Activated CD4-positive, alpha-beta memory T cell treated with anti-CD3 and anti-CD28 coated beads, Interleukin-2, amount 10 ng/mL, durations not matched to agents 7 days and 5 days (primary cell): ENCODE measurements around the gene ZC3H18. TPM values are rescaled to one million over a fixed set of nuclear protein-coding genes. Genes with fewer than 3 reads are reported as not detected.
"Not testable (repeated sequence)": the region's sequence is repeated elsewhere in the genome, so short reads cannot be mapped to it uniquely, and the experiment has no call there.

Experiments
- CTCF ChIA-PET: fragments of 350-600 bp; sonication (Branson Sonifier 250); formaldehyde crosslinking; loops from one replicate; lab custom pipeline; 2021; ENCODE audit warnings: antibody characterized with exemption, inconsistent platforms; lab: Charles Lee
- POLR2A ChIA-PET: fragments of 350-600 bp; sonication (Branson Sonifier 250); formaldehyde crosslinking; loops from one replicate; lab custom pipeline; 2021; ENCODE audit warnings: antibody characterized with exemption; lab: Charles Lee
- DNase-seq: peaks from one replicate; pipeline ENCODE4 v3.0.0-alpha.2; 2020
- H3K27ac Mint-ChIP-seq: one replicate; pipeline ENCODE4 v1.8.0; 2021; ENCODE audit warnings: mild to moderate bottlenecking, mixed read lengths
- H3K27me3 Mint-ChIP-seq: one replicate; pipeline ENCODE4 v1.8.0; 2021; ENCODE audit warnings: mixed read lengths
- H3K36me3 Mint-ChIP-seq: one replicate; pipeline ENCODE4 v1.8.0; 2021; ENCODE audit warnings: low read depth, mixed read lengths
- H3K4me1 Mint-ChIP-seq: one replicate; pipeline ENCODE4 v1.8.0; 2021; ENCODE audit warnings: mixed read lengths
- H3K4me3 Mint-ChIP-seq: one replicate; pipeline ENCODE4 v1.8.0; 2021; ENCODE audit warnings: mild to moderate bottlenecking, mixed read lengths
- H3K9me3 Mint-ChIP-seq: one replicate; pipeline ENCODE4 v1.8.0; 2021; ENCODE audit warnings: mixed read lengths
- total RNA-seq, 2 experiments: library from RNA; stranded (reverse); gene quantifications; one replicate each; pipeline ENCODE4 v1.2.3, GENCODE V29; 2021

Gene ZC3H18
- total RNA-seq, 2 experiments from 2014 or later, result 75.9 to 78.6 TPM

DNA sequence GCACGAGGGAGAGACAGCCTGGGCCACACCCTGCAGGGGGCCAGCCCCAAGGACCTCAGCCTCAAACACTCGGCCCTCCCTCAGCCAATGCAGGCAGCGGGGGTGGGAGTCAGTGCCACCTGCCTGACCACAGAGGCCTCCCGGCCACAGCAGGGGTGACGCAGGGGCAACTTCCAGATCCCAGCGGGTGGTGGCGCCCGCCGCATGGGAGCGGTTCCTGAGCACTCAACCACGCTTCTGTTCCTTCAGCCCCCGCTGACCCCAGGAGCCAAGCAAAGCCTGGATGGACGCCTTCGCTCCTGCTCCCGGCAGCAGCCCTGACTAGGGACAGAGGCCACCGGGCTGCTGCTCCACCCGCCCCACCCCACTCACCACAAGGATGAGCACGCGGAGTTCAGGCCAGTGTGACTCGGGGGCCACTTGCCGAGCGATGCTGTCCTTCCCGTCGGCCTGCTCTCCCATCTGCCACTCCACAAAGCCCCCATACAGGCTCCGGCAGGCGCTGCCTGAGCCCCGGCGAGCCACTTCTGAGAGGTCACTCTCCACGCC is 85.6 kb downstream of the ZC3H18 start:
- H3K9me3 Mint-ChIP-seq, result no peaks in the 10 kb centered on the region
- DNase-seq, result no peak
- H3K4me1 Mint-ChIP-seq, result peaks cover 21% of the 10 kb centered on the region
- H3K27ac Mint-ChIP-seq, result no peak overlapping the region
- POLR2A ChIA-PET, result no interaction called here
- no peak overlapping the region for H3K4me3 Mint-ChIP-seq
- CTCF ChIA-PET, result no interaction called here
- H3K36me3 Mint-ChIP-seq, result peaks cover 30% of the 10 kb centered on the region
- no peaks in the 10 kb centered on the region for H3K27me3 Mint-ChIP-seq

DNA sequence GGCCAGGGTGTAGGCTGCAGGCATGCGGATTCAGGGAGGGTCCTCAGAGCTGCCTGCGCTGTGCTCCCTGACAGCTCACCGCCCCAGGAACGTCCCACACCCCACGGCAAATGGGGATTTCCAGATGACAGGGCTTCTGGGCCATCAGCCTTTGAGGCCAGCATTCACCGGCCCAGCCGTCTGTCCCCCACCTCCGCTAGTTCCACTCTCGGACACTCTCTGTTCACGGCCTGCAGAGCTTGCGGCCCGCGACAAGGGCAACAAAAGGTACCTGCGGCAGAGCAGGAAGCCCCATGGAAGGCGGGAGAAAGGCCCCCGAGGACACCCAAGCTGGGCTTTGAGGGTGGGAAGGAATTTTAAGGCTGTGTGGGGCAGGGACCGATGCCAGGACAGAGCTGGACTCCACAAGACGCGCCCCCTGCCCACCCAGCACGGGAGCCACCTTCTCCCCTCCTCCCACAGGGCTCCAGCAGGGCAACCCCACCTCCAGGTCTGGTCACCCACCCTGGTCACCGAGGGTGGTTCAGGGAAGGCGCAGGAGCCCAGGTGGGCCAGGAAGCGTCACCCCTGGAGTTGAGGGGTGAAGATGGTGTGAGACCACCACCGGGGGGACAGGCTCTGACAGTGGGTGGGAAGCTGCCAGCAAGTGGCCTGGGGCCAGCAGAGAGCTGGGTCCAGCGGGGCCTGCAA is 86.2 kb downstream of the ZC3H18 start:
- H3K9me3 Mint-ChIP-seq, result no peaks in the 10 kb centered on the region
- ChIA-PET CTCF (no interaction called here), POLR2A (no interaction called here)
- H3K4me1 Mint-ChIP-seq, result peaks cover 22% of the 10 kb centered on the region
- no peak for DNase-seq
- no peak overlapping the region for H3K27ac Mint-ChIP-seq
- H3K27me3 Mint-ChIP-seq, result no peaks in the 10 kb centered on the region
- no peak overlapping the region for H3K4me3 Mint-ChIP-seq
- H3K36me3 Mint-ChIP-seq, result peaks cover 30% of the 10 kb centered on the region

DNA sequence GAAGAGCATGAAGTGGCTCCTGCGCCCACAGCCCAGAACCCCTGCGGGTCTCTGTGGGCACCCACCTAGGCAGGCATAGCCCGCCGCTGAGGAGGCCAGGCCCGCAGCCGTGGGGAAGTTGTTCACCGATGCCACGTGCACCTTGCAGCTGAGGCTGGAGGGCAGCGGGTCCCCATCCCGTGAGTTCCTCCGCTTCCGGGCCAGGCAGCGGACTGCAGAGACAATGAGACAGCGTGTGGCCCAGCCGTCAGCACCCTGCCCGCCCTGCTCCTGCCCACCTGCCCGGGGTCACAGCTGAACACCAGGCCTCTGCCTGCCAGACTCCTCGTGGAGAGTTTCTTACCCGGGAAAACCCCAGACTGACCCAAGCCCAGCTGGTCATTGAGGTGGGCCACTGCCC is 87.2 kb downstream of the ZC3H18 start:
- H3K36me3 Mint-ChIP-seq, result peaks cover 31% of the 10 kb centered on the region
- H3K9me3 Mint-ChIP-seq, result no peaks in the 10 kb centered on the region
- ChIA-PET CTCF (no interaction called here), POLR2A (no interaction called here)
- H3K4me3 Mint-ChIP-seq, result no peak overlapping the region
- H3K27me3 Mint-ChIP-seq, result no peaks in the 10 kb centered on the region
- peaks cover 21% of the 10 kb centered on the region for H3K4me1 Mint-ChIP-seq
- no peak overlapping the region for H3K27ac Mint-ChIP-seq
- no peak for DNase-seq

DNA sequence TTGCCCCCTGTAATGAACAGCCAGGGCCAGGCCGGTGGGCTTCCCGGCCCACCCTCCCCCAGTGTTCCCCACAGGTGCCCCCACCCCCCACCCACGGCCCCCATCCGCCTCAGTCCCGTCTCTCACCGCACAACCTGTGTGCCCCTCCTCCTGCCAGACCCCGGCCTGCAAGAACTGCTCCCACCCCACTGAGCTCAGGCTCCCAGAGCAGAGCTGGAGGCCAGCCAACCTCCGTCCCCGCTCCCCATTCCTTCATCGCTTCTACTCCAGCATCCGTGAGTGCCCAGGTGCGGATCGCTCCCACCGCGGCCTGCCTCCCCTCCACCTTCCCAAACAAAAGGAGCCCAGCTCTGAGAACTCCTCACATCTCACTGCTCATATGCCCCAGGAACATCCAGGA is 88.5 kb downstream of the ZC3H18 start:
- ChIA-PET POLR2A (no interaction called here), CTCF (no interaction called here)
- H3K27ac Mint-ChIP-seq, result no peak overlapping the region
- H3K9me3 Mint-ChIP-seq, result no peaks in the 10 kb centered on the region
- peaks cover 26% of the 10 kb centered on the region for H3K36me3 Mint-ChIP-seq
- peaks cover 18% of the 10 kb centered on the region for H3K4me1 Mint-ChIP-seq
- H3K27me3 Mint-ChIP-seq, result no peaks in the 10 kb centered on the region
- no peak for DNase-seq
- no peak overlapping the region for H3K4me3 Mint-ChIP-seq

DNA sequence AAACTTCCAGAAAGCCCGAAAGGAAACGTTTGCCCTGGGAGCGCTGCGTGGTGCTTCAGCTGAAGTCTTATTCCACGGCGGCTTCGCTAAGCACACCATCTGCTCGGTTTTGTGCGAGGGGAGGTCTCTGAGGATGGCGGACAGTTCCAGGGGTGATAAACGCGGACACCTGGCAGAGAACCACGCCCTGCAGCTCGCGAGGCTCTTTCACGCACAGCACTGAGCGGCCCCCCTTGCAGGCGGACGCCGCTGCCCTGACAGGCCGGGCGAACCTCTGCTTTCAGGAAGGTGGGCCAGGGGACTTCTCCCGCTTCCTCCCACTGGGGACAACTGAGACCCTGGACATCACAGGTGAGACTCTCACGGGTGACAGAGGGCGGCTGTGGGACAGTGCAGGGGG is 89.0 kb downstream of the ZC3H18 start:
- POLR2A ChIA-PET, result no interaction called here
- H3K36me3 Mint-ChIP-seq, result peaks cover 24% of the 10 kb centered on the region
- no peaks in the 10 kb centered on the region for H3K9me3 Mint-ChIP-seq
- H3K27me3 Mint-ChIP-seq, result no peaks in the 10 kb centered on the region
- CTCF ChIA-PET, result interaction anchor here (1.0 kb wide), 1 partner anchor 78 kb away, joined by 3 read pairs; no protein-coding TSS in a partner anchor
- no peak overlapping the region for H3K4me3 Mint-ChIP-seq
- no peak overlapping the region for H3K27ac Mint-ChIP-seq
- DNase-seq, result no peak
- H3K4me1 Mint-ChIP-seq, result peaks cover 21% of the 10 kb centered on the region

DNA sequence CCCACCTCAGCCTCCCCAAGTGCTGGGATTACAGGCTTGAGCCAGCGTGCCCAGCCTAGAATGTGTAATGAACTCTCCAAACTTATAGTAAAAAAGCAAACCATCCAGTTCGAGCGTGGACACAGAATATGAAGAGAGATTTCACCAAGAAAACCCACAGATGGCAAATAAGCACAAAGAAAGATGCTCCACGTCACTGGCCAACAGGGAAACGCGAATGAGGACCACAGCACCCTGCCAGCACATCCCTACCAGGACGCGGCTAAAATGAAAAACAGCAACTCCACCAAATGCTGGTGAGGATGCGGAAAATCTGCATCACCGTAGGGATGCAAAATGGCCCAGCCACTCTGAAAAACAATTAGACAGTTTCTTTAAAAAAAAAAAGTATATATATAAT is 91.3 kb downstream of the ZC3H18 start:
- peaks cover 25% of the 10 kb centered on the region for H3K4me1 Mint-ChIP-seq
- H3K9me3 Mint-ChIP-seq, result no peaks in the 10 kb centered on the region
- CTCF ChIA-PET, result no interaction called here
- H3K27me3 Mint-ChIP-seq, result no peaks in the 10 kb centered on the region
- no peak overlapping the region for H3K27ac Mint-ChIP-seq
- DNase-seq, result no peak
- H3K36me3 Mint-ChIP-seq, result peaks cover 18% of the 10 kb centered on the region
- POLR2A ChIA-PET, result no interaction called here
- H3K4me3 Mint-ChIP-seq, result peak overlapping the region; percentile 36

DNA sequence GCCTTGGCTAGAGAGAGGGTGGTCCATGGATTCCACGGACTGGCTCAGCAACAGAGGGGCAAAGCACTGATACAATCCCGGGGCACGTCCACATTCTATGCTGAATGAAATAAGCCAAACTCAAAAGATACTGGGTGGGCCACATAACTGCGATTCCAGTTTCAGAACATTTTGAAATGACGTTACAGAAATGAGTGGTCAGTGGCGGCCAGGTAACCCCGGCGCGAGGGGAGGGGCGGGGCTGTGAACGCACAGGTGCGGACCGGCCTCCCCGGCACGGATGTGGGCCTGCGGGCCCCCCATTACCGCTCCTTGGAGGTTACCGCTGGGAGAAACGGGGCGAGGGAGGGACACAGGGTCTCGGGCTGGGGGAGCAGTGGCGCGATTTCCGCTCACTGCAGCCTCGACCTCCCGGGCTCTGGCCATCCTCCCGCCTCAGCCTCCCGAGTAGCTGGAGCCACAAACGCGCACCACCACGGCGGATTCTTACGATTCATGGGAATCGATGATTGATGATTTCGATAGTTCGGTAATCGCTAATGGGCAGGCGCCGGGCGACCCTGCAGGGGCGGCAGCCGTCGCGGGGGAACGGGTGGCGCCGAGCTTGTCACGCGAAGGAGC is 92.1 kb downstream of the ZC3H18 start:
- DNase-seq, result peak; percentile 38
- POLR2A ChIA-PET, result interaction anchor here (0.7 to 2.5 kb wide), 10 partner anchors 10 to 150 kb away, joined by 3 to 18 read pairs (median 4); partner anchors contain the start of gene APRT
- CTCF ChIA-PET, result interaction anchor here (1.0 kb wide), 1 partner anchor 9 kb away, joined by 4 read pairs; no protein-coding TSS in a partner anchor
- peak overlapping the region; percentile 91 for H3K4me3 Mint-ChIP-seq
- H3K9me3 Mint-ChIP-seq, result no peaks in the 10 kb centered on the region
- H3K4me1 Mint-ChIP-seq, result peaks cover 25% of the 10 kb centered on the region
- peaks cover 19% of the 10 kb centered on the region for H3K36me3 Mint-ChIP-seq
- no peaks in the 10 kb centered on the region for H3K27me3 Mint-ChIP-seq
- peak overlapping the region; percentile 78 for H3K27ac Mint-ChIP-seq

DNA sequence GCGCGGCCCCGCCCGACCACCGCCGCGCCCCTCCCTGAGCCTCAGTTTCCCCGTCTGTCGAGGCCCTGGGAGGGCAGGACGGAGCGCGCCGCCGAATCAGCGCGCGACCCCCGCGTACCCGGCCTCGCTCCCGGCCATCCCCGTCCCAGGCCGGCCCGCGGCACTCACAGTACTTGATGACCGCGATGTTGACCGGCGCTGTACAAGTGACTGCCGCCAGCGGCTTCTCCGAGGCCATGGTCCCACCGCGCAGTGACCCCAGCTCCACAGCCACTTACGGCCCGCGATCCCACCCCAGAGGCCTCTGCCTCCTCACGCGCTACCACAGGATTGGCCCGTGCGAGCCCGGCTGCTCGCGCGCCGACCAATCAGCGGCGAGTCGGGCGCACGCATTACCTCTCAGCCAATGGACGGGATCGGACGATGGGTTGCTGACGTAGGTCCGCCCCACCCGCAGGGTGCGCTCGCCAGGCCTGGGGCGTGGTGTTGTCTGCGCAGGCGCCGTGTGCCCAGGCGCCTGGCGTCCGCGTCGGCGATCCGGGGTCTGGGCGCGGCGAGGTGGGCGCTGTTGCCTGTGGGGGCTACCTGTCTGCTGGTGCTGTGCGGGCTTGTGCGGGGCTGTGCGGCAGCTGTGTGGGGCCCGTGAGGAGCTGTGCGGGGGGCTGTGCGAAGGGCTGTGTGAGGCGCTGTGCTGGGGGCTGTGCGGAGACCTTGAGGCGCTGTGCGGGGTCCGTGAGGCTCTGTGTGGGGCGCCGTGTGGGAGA is 92.8 kb downstream of the ZC3H18 start, which contains the start of gene MVD:
Gene MVD (minus strand): TSS at position 249 of the 764 bp plus-strand sequence. CDS start 11 bp downstream, at position 238.
- H3K9me3 Mint-ChIP-seq, result no peaks in the 10 kb centered on the region
- H3K36me3 Mint-ChIP-seq, result peaks cover 20% of the 10 kb centered on the region
- ChIA-PET CTCF (interaction anchor here (1.0 kb wide), 1 partner anchor 9 kb away, joined by 4 read pairs; no protein-coding TSS in a partner anchor), POLR2A (interaction anchor here (0.7 to 2.5 kb wide), 12 partner anchors 9 to 149 kb away, joined by 3 to 18 read pairs (median 4); partner anchors contain the start of genes APRT and CYBA)
- H3K27ac Mint-ChIP-seq, result peak within 1 kb of the TSS; percentile 86
- peak within 1 kb of the TSS; percentile 91 for H3K4me3 Mint-ChIP-seq
- peak; percentile 97 for DNase-seq
- H3K4me1 Mint-ChIP-seq, result peaks cover 25% of the 10 kb centered on the region
- H3K27me3 Mint-ChIP-seq, result no peaks in the 10 kb centered on the region

DNA sequence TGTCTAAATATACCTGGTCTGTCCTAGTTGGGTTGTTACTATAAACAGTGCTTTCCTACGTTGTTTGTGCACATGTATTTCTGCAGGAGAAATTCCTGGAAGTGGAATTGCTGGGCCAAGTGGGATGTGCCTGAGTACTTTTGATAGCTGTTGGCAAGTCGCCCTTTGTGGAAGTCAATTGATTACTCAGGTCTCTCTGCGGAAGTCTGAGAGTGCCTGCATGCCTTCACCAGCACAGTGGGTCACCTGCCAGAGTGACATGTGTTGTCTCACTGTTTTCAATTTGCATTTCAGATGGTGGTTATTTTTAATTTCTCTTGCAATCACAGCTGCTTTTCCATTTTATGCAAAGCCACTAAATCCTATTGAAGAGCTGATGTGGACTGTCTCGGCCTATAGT is 94.9 kb downstream of the ZC3H18 start:
- peaks cover 20% of the 10 kb centered on the region for H3K36me3 Mint-ChIP-seq
- no peaks in the 10 kb centered on the region for H3K27me3 Mint-ChIP-seq
- H3K4me3 Mint-ChIP-seq, result peak overlapping the region; percentile 50
- peaks cover 23% of the 10 kb centered on the region for H3K4me1 Mint-ChIP-seq
- no peaks in the 10 kb centered on the region for H3K9me3 Mint-ChIP-seq
- no peak overlapping the region for H3K27ac Mint-ChIP-seq
- no peak for DNase-seq
- ChIA-PET POLR2A (interaction anchor here (0.9 to 1.1 kb wide), 3 partner anchors 39 to 145 kb away, joined by 3 to 4 read pairs (median 3); no protein-coding TSS in a partner anchor), CTCF (interaction anchor here (1.4 kb wide), 1 partner anchor 20 kb away, joined by 4 read pairs; no protein-coding TSS in a partner anchor)

DNA sequence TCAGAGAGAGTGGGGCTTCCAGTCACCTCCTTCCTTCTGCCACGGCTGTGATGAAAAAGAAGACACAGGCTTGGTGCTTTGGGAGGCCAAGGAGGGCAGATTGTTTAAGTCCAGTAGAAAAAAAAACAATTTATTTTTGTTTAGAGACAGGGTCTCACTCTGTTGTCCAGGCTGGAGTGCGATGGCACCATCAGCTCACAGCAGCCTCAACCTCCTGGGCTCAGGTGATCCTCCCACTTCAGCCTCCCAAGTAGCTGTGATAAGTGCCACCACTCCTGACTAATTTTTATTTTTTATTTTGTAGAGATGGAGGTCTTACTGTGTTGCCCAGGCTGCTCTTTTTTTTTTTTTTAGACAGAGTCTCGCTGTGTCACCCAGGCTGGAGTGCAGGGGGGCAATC is 95.4 kb downstream of the ZC3H18 start:
- DNase-seq, result no peak
- no peak overlapping the region for H3K27ac Mint-ChIP-seq
- H3K4me3 Mint-ChIP-seq, result no peak overlapping the region
- peaks cover 22% of the 10 kb centered on the region for H3K4me1 Mint-ChIP-seq
- H3K9me3 Mint-ChIP-seq, result no peaks in the 10 kb centered on the region
- H3K27me3 Mint-ChIP-seq, result no peaks in the 10 kb centered on the region
- H3K36me3 Mint-ChIP-seq, result peaks cover 18% of the 10 kb centered on the region
- CTCF ChIA-PET, result interaction anchor here (1.4 kb wide), 1 partner anchor 20 kb away, joined by 4 read pairs; no protein-coding TSS in a partner anchor
- POLR2A ChIA-PET, result interaction anchor here (0.9 kb wide), 1 partner anchor 145 kb away, joined by 4 read pairs; no protein-coding TSS in a partner anchor

DNA sequence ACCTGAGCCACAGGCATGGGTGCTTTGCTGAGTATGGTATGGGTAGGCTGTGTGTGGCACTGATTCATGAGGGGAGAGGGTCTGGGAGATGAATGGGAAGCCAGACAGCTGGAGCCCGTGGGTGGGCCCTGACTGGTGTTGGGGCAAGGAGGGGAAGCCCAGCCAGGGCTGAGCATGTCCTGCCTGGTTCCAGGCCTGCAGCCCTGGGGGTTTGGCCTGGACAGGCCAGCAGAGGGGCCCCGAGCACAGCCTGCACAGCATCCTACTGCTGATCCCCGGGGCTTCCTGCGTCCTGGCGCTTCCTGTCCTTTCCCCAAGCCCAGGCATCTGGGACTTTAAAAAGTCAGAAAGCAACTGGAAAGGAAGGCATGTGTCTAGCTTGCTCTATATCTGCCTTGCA is 97.3 kb downstream of the ZC3H18 start:
- H3K9me3 Mint-ChIP-seq, result no peaks in the 10 kb centered on the region
- peaks cover 10% of the 10 kb centered on the region for H3K4me1 Mint-ChIP-seq
- ChIA-PET POLR2A (no interaction called here), CTCF (interaction anchor here (1.0 kb wide), 1 partner anchor 31 kb away, joined by 3 read pairs; no protein-coding TSS in a partner anchor)
- no peak for DNase-seq
- H3K36me3 Mint-ChIP-seq, result peaks cover 14% of the 10 kb centered on the region
- no peaks in the 10 kb centered on the region for H3K27me3 Mint-ChIP-seq
- H3K4me3 Mint-ChIP-seq, result no peak overlapping the region
- no peak overlapping the region for H3K27ac Mint-ChIP-seq

DNA sequence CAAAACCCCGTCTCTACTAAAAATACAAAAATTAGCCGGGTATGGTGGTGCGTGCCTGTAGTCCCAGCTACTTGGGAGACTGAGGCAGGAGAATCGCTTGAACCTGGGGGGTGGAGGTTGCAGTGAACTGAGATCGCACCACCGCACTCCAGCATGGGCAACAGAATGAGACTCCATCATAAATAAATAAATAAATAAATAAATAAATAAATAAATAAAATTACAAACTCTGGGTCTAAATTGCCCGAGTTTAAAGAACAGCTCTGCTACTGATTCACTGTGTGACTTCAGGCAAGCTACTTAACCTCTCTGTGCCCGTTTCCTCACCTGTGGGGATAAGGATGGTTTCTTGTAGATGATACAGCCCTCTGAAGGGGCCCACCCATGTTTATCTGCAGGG is 99.3 kb downstream of the ZC3H18 start:
- POLR2A ChIA-PET, result interaction anchor here (1.2 kb wide), 1 partner anchor 12 kb away, joined by 3 read pairs; no protein-coding TSS in a partner anchor
- peaks cover 11% of the 10 kb centered on the region for H3K36me3 Mint-ChIP-seq
- CTCF ChIA-PET, DNase-seq, H3K27me3 Mint-ChIP-seq, H3K9me3 Mint-ChIP-seq, H3K4me3 Mint-ChIP-seq, H3K4me1 Mint-ChIP-seq, H3K27ac Mint-ChIP-seq: not testable (repeated sequence)
